ENCODE measurements around the gene FCF1.

The FCF1 gene

GRCh38 chr14:74771399-74771798 is 58.5 kb downstream of the FCF1 start:
- no peak for DNase-seq

DNA sequence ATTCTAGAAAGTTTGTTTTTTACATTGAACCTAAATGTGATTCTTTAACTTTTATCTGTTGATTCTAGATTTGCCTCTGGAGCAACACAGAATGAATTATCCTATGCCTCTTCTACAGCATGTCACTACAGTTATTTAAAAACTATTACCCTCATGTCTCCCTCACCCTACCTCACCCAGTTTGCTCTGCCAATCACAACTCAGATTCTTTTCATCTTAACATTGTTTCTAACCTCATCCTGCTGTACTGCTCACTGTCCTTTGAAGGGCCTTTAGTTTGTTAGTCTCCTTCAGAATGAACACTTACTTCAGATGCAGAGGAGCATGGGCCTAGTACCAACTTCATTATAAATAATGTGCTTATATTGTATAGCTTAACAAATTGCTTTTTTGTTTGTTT is 71.7 kb downstream of the FCF1 start:
- DNase-seq, result no peak

DNA sequence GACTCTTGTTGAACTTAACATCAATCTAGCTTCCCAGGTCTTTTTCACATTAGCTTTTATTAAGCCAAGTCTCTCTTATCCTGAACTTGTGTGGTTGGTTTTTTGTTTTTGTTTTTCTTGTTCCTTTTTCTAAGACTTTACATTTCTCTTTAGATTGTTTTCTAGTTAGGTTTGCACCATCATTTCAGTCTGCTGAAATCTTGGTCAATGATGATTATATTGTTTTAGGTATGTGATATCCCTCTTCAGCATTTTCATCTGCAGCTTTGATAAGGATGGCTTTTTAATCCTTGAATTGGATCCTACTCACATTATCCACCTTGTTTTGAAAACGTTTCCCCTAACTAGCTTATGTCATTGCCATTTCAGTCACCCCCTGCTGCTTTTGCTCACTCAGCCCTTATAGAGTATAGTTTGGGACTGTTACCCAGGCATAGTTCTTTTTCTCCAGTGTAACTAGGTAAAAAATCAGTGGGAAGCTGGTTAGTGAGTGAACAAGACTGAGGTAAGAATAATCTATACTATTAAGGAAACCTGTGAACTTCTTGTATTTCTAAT is 72.2 kb downstream of the FCF1 start:
- no peak for DNase-seq

- DNase-seq, result no peak
Observed at GRCh38 chr14:74786796-74787315, 73.9 kb downstream of the FCF1 start.

All from activated naive CD4-positive, alpha-beta T cell treated with Interleukin-2 at 50 U/mL for 16 hours (primary cell).